Activated CD8-positive, alpha-beta memory T cell treated with anti-CD3 and anti-CD28 coated beads, Interleukin-2, amount 50 U/mL, for 4 hours (primary cell): ENCODE results near the gene KCNH1.

ENCODE experiments used
- DNase-seq: peaks from one replicate; pipeline ENCODE4 v3.0.0-alpha.2; 2020

Gene KCNH1

DNA sequence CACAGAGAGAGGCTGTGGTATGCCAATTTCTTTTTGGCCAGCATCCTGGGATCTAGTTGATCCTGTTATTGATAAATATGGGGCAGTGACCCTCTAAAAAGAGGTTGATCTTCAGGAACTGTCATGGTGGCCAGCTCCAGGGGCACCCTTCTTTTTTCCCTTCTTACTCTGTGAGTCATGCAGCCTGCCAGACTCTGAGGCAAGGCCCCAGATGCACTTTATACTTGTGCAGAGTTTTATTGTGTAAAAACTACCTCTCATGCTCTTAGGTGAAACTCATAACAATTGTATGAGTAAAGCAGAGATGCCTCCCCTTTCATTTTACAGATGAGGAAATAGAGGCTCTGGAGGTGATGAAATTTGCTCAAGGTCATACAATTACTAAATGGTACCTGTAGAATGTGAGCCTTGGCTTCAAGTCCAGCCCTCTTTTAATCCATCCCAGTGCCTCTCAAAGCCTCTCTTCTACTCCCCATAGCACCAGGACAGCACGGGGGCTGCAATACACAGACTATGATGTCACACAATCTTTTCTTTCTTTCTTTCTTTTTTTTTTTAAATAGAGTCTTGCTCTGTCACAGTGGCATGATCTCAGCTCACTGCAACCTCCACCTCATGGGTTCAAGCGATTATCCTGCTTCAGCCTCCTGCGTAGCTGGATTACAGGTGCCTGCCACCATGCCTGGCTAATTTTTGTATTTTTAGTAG lies 387.8 kb downstream of the KCNH1 start:
- no peak for DNase-seq

DNA sequence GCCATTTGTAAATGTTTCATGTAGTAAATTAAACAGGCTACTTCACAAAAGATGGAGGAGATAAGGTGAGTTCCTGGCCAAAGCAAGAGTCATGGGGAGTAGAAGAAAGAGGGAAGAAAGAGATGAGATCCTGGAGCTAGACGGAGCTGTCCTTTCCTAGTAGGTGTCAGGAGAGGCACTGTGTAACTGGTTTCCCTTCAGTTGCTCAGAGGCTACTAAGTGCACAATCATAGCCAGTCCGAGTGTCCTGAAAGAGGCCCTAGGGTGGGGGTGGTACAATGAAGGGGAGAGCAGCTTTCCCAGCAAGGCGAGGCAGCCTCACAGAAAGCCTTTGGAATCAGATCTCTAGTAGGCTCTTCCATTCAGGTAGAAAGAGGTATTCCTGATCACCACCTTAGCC lies 390.9 kb downstream of the KCNH1 start:
- DNase-seq: no peak

DNA sequence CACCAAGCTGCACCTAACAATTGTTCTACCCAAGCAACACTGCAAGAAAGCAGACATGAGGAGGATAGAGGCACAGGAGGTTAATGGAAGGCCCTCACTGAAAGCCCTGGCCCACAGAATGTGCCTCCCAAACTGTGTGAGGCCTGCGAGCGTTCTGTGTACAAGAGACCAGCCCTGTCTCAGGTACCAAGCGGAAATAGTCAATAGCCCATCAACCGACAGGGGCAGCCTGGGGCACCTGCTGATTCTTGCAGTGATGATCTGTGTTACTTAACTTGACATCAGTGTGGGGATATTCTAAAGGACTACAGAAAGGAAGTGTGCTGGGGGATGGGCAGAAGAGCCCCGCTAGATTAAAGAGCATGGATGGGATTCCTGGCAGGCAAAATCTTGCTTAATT lies 392.4 kb downstream of the KCNH1 start:
- no peak for DNase-seq

DNA sequence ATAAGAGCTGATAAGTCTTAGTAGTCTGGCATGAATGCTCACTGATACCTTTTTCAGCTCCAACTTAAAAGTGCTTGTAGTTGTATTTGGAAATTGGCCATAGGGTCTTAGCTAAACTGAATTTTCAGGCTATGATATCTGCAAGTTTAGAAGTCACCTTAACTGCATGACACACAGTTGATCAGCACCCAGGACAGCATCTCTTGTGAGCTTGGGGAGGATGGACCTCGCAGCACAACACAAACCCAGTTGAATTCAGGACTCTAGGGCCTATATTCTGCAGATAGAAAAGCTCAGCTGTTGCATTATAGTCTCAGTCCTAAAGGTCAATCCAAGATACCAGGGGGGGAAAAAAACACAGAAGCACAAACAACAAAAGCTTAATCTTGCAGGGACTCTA lies 394.3 kb downstream of the KCNH1 start:
- DNase-seq: no peak

DNA sequence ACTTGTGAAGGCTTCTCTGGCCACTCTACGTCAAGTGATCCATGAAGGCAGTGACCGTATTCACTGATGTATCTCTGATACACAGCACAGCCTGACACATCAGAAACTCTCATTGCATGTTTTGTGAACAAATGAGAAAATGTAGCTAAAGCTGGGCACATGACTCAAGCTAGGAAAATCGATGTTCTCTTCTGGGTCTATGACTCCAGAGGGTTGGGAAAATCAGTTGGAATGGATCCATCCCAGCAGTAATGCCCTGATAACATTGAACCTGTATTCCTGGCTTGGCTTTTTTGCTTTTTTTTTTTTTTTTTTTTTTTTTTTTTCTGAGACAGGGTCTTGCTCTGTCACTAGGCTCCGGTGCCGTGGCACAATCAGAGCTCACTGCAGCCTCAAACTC lies 395.7 kb downstream of the KCNH1 start:
- DNase-seq: no peak

DNA sequence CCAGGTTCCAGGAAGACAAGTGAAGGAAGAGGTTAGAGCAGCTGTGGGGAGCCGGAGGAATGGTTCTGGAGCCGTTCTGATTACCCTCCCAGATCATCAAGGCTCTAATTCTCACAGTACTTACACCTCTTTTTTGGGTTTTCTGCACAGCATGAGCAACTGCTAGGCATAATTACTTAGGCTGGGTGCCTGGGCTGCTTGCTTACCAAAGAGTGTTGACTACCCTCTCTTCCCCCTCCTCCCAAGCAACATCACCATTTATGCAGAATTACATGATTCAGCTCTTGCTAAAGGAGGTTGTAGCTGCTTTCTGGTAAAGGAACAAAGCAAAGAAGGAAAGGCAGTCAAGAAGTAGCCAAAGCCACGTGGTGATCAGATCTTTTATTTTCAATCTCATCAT lies 397.2 kb downstream of the KCNH1 start:
- DNase-seq: no peak

DNA sequence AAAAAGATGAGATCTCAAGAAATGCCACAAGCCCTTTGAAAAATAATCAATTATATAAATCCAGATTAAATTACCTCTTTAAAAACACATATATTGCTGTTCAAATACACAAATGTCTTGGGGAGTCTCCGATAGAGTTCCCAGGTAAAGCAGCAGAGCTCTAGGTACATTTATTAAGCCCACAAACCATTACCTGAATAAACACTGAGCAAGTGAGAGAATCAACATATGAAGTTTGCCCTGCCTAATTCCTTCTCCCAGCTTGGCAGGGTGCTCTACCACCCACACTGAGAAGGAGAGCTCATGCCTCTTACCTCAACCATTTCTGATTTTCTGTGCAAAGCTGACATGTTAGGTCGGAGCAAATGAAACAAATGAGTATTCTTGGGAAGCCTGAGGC lies 402.4 kb downstream of the KCNH1 start:
- no peak for DNase-seq

DNA sequence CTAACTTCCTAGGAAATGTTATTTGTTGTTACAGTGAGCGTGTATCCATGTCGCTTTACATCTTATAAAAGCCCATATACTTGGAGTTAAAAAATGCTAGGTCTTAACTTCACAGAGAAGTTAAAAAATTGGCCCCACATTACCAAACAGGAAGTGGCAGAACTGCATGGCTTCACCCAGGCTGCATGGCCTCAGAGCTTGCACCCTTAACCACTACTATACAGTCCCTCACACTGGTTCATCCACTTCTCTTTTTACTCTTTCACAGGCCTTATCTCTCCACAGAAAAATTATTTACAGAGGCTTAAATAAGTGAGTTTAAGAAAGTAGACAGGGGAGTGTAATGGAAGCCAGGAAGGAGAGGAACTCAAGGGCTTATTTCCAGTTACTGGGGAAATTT lies 402.8 kb downstream of the KCNH1 start:
- DNase-seq: no peak

DNA sequence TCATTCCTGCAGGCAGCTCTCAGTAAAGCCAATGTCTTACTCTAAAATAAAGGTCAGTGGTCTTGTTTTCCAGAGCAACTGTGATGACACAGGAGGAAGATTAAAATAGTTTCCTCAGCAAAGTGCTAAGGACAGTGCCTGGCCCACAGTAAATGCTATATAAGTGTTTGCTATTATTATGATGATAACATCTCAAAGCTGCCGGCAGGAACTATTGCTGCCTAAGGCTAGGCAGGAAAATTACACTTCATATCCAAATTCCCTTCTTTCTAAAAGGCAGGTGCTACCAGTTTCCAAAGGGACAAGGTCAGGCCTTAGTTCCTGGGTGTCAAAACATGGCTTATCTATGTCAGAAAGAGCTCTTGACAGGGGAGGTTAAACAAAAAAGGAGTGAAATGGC lies 403.9 kb downstream of the KCNH1 start:
- DNase-seq: no peak

DNA sequence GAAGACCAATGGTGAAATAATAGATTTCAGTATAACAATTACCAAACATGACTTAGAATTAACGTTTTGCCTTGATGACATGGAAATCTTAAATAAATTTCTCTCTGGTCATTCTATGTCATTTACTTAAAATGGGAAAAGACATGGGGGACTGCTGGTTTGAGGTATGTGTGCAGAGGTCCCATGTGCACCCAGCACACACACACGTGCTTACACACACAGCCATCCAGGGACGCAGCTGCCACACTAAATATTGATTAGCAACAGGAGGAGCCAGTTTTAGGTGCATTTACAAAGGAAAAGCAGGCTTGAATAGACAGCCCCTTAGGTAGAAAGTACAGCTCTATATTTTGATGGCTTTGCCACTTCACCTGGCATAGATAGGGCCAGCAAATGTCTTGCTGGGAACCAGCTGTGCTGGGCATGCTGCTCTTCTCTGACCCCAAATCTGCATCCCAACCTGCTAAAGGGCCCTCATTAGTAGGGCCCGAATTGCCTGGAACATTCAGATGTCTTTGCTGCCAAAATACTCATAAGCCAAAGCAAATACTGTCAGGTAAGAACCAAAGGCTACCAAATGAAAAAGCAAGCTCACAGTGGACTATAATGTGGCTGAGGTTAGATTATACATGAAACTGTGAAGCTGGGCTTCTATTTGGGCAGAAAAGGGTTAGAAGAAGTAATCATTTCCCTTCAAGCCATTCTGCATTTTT lies 405.4 kb downstream of the KCNH1 start:
- DNase-seq: no peak

DNA sequence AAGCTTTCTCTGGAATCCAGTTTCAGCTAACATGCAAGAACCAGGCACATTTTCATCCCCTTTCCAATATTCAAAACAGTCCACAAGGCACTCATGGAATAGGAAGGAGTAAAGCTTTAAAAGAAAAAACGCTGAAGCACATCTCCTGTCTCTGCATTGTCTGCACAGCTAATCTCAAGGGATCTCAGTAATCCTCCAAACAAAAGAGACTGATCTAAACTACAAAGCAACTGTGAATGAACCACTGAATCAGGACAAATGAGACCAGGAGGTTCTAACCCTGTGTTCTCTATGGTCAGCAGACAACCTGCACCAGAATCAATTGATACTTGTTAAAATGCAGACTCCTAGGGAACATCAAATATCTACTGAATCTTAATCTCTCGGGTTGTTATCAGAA lies 406.2 kb downstream of the KCNH1 start:
- no peak for DNase-seq

DNA sequence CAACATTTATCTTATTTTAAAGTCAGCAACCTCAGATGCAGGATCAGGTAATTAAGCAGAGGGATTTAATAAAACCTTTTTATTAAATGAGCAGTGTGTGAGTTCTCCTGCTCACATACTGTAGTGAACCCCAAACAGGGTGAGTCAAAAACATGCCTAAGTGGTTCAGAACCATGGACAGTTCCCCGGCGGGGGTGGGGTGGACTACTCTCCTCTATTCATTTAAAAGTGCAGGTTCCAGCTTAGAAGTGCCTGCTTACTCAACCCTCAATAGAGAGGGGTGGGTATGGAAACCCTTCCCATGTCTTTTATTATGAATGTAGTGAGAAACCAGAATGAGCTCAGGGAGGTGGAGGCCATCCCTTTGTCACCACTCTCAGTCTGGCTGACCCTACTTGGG lies 407.3 kb downstream of the KCNH1 start:
- peak; percentile 16 for DNase-seq

DNA sequence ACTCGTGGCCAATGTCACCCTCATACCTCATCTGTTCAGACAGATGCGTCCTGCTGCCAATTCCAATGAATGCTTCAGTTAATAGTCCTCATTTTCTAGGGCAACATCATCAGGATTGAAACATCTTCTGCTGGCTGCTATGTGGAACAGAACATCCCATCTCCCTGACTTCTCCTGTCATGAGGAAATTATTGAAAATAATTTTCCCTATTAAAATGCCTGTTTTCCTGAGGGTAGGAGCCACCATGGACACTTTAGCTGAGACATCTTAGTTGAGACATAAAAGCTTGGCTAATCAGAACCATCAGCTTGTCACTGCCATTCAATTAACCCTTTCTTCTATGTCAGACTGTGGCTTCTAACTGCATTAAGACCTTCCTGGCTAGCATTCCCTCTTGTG lies 409.2 kb downstream of the KCNH1 start:
- DNase-seq: no peak

DNA sequence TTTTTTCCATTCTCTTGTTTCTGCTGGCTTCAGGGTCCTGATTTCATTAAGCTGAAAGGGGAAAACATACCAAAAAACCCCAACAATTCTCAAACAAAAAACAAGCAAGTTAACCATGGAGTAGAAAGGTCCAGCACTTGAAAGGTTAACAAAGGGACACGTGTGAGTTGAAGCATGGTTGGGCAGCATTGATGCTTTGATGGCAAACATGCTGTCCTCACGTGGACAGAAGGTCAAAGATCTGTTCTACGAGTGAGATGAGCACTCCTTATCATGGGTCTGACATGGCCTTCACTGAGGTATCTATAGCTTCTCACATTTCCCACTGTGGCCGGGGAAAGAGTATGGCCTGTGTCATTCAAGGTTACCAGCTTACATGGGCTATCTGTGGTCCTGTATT lies 410.3 kb downstream of the KCNH1 start:
- no peak for DNase-seq

DNA sequence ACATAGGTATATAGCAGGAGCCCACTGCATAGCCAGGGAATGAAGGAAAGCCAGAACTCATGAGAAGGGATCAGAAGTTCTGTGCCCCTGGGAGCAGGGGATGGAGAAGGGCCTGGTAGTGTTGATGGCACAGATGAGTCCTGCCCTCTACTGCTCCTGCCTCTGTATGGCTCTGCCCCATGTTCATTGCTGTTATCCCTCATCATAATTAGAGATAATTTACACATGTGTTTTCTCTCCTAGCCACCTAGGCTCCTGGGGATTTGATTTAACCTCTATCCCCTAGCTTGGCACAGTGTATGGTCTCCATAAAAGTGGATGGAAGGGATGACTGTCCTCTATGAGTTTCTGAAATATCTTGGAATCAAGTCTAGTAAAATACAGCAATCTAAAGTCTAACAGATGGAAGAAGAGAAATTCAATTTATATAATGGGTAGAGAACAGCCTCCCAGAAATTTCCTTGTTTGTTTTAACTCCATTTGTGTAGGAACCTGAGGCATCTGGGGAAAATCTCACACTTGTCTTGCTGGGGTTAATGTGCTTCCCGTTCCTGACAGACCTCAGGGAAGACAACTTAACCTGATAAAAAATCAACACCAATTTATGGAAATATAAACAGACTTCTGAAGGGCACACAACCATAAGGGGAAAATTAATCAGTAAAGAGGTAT lies 411.4 kb downstream of the KCNH1 start:
- DNase-seq: no peak

DNA sequence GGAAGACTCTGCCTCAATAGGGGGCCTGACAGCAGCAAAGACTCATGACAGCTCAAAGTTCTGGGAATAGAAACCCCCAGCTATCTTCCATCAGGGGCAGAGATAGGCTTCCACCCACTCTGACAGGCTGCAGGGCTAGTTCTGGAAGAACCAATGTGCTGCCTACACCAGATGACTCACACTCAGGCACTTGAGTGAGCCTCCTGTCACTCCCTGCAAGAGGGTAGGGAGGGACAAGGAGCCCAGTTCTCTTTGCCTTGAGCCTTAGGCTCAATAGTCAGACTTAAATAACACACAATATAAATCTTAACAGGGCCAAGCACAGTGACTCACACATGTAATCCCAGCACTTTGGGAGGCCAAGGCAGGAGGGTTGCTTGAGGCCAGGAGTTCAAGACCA lies 418.9 kb downstream of the KCNH1 start:
- DNase-seq: no peak

DNA sequence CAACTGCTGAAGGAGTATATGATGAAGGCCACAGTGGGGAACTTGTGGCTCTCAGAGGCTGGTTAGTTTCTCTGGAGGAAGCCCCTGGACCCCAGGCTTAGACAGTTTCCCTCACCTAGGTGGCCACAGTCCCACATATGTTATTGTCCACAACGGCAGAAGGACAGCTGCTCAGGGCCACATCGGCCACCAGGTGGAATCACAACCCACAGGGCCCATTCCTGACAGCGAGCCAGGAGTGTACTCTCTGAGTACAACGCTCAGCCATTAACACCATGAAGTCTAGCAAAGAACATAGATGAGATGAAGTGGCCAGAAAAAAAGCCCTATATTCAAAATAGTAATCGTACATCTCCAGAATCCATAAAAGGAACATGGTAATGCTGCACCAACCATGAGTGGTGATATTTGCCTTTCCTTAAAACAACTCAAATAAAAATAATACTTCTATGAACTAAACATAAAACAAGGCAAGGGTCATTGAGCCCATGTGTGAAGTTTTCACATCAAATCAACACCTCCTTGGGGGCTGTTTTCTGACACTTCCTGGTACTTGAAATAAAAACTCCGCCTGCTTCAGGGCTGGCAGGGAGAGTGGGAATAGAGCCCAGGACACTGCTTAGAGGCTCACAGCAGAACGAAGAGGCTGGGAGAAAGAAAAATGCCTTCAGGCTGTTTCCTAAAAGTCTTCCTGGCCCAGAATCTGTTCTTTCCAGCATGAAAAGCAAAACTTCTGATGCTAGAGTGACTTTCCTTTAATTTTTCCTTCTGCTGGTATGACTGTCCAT lies 421.9 kb downstream of the KCNH1 start:
- no peak for DNase-seq

DNA sequence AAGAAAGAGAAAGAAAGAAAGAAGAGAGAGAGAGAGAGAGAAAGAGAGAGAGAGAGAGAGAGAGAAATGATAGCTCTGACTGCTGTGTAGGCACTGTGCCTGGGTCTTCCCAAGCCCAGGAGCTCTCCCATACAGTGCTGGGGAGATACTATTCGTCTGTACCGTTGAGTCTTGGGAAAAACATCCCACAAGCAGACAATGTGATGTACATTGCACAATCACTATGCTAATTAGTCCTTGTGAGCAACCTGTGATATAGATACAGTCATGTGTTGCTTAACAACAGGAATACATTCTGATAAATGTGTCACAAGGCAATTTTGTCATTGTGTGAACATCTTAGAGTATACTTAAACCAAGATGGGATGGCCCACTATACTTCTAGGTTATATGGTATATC lies 424.2 kb downstream of the KCNH1 start:
- no peak for DNase-seq

DNA sequence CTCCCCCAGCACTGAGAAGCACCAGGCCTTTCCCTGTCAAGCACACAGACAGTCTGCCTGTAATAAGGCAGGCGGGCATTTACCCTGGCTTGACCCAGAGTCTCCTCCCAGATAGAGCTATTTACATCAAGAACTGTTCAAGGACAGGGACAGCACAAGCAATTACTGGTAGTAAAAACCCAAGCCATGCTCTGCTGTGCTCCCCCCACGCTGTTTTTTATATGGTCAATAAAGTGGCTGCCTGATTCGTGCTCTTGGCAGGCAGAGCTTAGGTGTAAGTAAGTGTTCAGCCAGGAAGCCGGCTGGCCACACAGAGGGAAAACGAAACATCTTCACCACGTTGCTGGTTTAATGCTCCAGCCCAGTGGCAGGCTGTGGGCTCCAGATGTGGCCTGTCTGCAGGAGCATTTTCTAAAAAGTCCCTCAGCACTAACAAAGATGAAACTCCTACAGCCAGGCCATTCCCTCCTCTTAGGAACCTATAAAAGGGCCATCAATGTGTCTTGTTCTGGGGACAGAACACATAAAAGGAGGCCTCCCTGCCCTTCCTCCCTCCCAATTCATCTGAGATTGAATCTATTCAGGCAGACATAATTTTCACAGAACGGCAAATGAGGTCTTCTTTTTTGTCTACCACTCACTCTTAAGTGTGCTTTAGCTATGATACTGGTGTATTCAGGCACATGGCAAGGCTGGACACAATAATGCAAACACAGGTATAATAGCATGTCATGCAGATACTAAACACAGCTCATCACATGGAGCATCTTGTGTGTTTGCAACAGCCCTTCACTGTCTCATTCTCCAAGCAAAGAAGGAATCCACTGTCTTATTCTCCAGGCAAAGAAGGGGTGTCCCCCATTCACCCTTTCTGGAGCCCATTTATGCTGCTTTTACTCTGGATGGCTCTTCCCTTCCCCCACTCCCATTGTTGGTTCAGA lies 426.4 kb downstream of the KCNH1 start:
- DNase-seq: no peak

DNA sequence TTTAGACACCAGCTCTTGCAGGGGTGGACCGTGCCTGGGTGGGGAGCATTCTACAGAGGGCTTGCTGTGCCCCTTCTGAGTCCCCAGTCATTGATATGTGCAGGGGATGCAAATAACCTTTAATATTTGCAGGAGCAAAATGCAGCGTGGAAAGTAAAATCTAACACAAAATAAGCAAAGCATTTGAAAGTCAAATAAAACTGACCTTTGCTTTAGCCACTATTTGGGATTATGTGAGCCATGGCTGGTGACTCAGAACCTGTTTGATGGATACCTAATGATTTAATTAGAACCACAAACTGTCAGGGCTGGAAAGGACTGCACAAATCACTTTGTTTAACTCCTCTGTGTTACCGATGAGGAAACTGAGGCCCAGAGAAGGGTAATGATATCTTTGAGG lies 427.7 kb downstream of the KCNH1 start:
- no peak for DNase-seq

DNA sequence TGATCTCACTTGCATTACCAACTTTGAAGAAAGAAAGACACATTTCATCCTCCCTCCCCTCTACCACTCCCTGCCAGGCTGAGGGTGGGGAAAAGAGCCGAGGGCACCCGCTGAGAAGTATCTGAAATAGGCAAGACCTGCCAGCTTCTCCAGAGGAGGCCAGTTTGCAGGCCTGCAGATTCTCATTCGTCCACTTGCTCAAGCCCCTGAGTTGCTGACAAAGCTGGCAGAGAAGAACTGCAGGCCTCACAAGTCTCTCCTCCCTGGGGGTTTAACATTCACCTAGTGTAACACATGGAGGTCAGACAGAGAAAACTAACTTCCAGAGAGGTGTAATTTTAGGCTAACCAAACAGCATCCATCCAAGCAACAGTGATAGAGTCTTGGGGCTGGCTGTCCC lies 428.9 kb downstream of the KCNH1 start:
- no peak for DNase-seq

DNA sequence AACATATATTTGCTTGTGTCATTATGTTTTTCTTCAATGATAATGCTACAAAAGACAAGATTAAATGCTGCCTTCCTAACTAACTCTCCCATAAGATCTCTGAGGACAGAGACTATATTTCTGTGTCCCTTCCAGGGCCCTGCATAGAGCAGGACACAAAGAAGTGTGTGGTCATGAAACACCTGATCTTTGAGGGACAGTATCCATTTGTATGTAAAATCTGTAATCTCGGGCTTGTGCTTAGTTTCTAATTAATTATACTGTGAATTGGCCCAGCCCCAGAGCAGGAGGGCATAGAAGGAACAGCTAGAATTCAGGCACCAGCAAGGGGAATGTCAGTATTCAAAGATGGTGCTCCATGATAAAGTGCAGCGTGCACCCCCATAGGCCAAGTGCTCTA lies 430.4 kb downstream of the KCNH1 start:
- DNase-seq: no peak
